Measurements from ENCODE around the gene RTN4R.

Gene RTN4R

GRCh38 chr22:20203142-20203551 lies 65.0 kb downstream of the RTN4R start:
- TF ChIP-seq ZNF384 (IDR thresholded peaks at IDR 0.05) (no peak), BHLHE40 (IDR thresholded peaks at IDR 0.05; ENCODE audit: borderline replicate concordance) (no peak), FOXM1 (IDR thresholded peaks at IDR 0.05; ENCODE audit: borderline replicate concordance) (no peak), NFRKB (IDR thresholded peaks at IDR 0.05) (no peak)
- POLR2A ChIA-PET, result no interaction called here
- CTCF ChIA-PET, result interaction anchor here (1.0 kb wide), 1 partner anchor 36 kb away, joined by 3 read pairs; no protein-coding TSS in a partner anchor
- no peak for DNase-seq (ENCODE audit: extremely low spot score)

- TF ChIP-seq HDGF (IDR thresholded peaks at IDR 0.05; ENCODE audit: borderline replicate concordance) (no peak), LEF1 (IDR thresholded peaks at IDR 0.05; ENCODE audit: borderline replicate concordance) (no peak), NFRKB (IDR thresholded peaks at IDR 0.05) (no peak), TARDBP (IDR thresholded peaks at IDR 0.05) (no peak), BHLHE40 (IDR thresholded peaks at IDR 0.05; ENCODE audit: borderline replicate concordance) (no peak), SP1 (IDR thresholded peaks at IDR 0.05) (no peak), ELF4 (IDR thresholded peaks at IDR 0.05) (no peak), SUZ12 (IDR thresholded peaks at IDR 0.05) (no peak), ZNF384 (IDR thresholded peaks at IDR 0.05) (no peak), FOXM1 (IDR thresholded peaks at IDR 0.05; ENCODE audit: borderline replicate concordance) (no peak)
- CTCF ChIA-PET, result no interaction called here
- no peak for DNase-seq (ENCODE audit: extremely low spot score)
- POLR2A ChIA-PET, result no interaction called here
Measured at GRCh38 chr22:20201837-20202392, 66.2 kb downstream of the RTN4R start.

GRCh38 chr22:20199906-20200305 lies 68.2 kb downstream of the RTN4R start:
- TF ChIP-seq FOXK2 (IDR thresholded peaks at IDR 0.05) (no peak), PKNOX1 (IDR thresholded peaks at IDR 0.05) (no peak), LEF1 (IDR thresholded peaks at IDR 0.05; ENCODE audit: borderline replicate concordance) (no peak), FOXA1 (IDR thresholded peaks at IDR 0.05) (no peak), HDGF (IDR thresholded peaks at IDR 0.05; ENCODE audit: borderline replicate concordance) (no peak), FOXM1 (IDR thresholded peaks at IDR 0.05; ENCODE audit: borderline replicate concordance) (no peak), SUZ12 (IDR thresholded peaks at IDR 0.05) (no peak), TARDBP (IDR thresholded peaks at IDR 0.05) (no peak), BHLHE40 (IDR thresholded peaks at IDR 0.05; ENCODE audit: borderline replicate concordance) (no peak), ELF4 (IDR thresholded peaks at IDR 0.05) (no peak), ARNT (IDR thresholded peaks at IDR 0.05) (no peak), CTBP1 (IDR thresholded peaks at IDR 0.05; ENCODE audit: borderline replicate concordance) (no peak), ZNF384 (IDR thresholded peaks at IDR 0.05) (no peak), SP1 (IDR thresholded peaks at IDR 0.05) (no peak), L3MBTL2 (conservative IDR thresholded peaks at IDR 0.05) (no peak), NFRKB (IDR thresholded peaks at IDR 0.05) (no peak)
- POLR2A ChIA-PET, result no interaction called here
- DNase-seq (ENCODE audit: extremely low spot score), result no peak
- CTCF ChIA-PET, result no interaction called here

GRCh38 chr22:20199413-20199842 lies 68.7 kb downstream of the RTN4R start:
- TF ChIP-seq SP1 (IDR thresholded peaks at IDR 0.05), result no peak
- TF ChIP-seq BHLHE40 (IDR thresholded peaks at IDR 0.05; ENCODE audit: borderline replicate concordance), result no peak
- TF ChIP-seq ZNF384 (IDR thresholded peaks at IDR 0.05), result no peak
- no peak for TF ChIP-seq CTBP1 (IDR thresholded peaks at IDR 0.05; ENCODE audit: borderline replicate concordance)
- TF ChIP-seq LEF1 (IDR thresholded peaks at IDR 0.05; ENCODE audit: borderline replicate concordance), result no peak
- TF ChIP-seq NFRKB (IDR thresholded peaks at IDR 0.05), result no peak
- no peak for TF ChIP-seq FOXK2 (IDR thresholded peaks at IDR 0.05)
- no peak for TF ChIP-seq L3MBTL2 (conservative IDR thresholded peaks at IDR 0.05)
- no peak for TF ChIP-seq TARDBP (IDR thresholded peaks at IDR 0.05)
- TF ChIP-seq ARNT (IDR thresholded peaks at IDR 0.05), result no peak
- TF ChIP-seq FOXA1 (IDR thresholded peaks at IDR 0.05), result no peak
- TF ChIP-seq SUZ12 (IDR thresholded peaks at IDR 0.05), result no peak
- no peak for DNase-seq (ENCODE audit: extremely low spot score)
- ChIA-PET POLR2A (no interaction called here), CTCF (interaction anchor here (1.3 kb wide), 1 partner anchor 13 kb away, joined by 3 read pairs; no protein-coding TSS in a partner anchor)

GRCh38 chr22:20198557-20199319 lies 69.4 kb downstream of the RTN4R start:
- POLR2A ChIA-PET, result no interaction called here
- CTCF ChIA-PET, result interaction anchor here (1.3 kb wide), 1 partner anchor 12 kb away, joined by 3 read pairs; no protein-coding TSS in a partner anchor
- TF ChIP-seq CTBP1 (IDR thresholded peaks at IDR 0.05; ENCODE audit: borderline replicate concordance), result peak; percentile 83; the same call in 1 of the 2 replicates
- TF ChIP-seq SP1 (IDR thresholded peaks at IDR 0.05), result no peak
- DNase-seq (ENCODE audit: extremely low spot score), result peak; percentile 77

- POLR2A ChIA-PET, result interaction anchor here (0.7 kb wide), 1 partner anchor 9 kb away, joined by 3 read pairs; no protein-coding TSS in a partner anchor
- no peak for DNase-seq (ENCODE audit: extremely low spot score)
- TF ChIP-seq BHLHE40 (IDR thresholded peaks at IDR 0.05; ENCODE audit: borderline replicate concordance) (no peak), FOXM1 (IDR thresholded peaks at IDR 0.05; ENCODE audit: borderline replicate concordance) (no peak), PKNOX1 (IDR thresholded peaks at IDR 0.05) (no peak), LEF1 (IDR thresholded peaks at IDR 0.05; ENCODE audit: borderline replicate concordance) (no peak), NFRKB (IDR thresholded peaks at IDR 0.05) (no peak), ELF4 (IDR thresholded peaks at IDR 0.05) (no peak), FOXA1 (IDR thresholded peaks at IDR 0.05) (no peak)
- CTCF ChIA-PET, result interaction anchor here (0.7 kb wide), 1 partner anchor 221 kb away, joined by 3 read pairs; no protein-coding TSS in a partner anchor
Measured at GRCh38 chr22:20197407-20198030, 70.6 kb downstream of the RTN4R start.

Data from HEK293T (cell line).